Tibial nerve (tissue), 3 donors: ENCODE data around the gene SYNJ2.

ENCODE experiments used
- POLR2A ChIP-seq, 2 donors: fragments of 450-650 bp; IDR thresholded peaks; one replicate each; pipeline ENCODE4 v1.6.1; 2017; ENCODE audit warnings: antibody characterized with exemption in 2 of 2, mild to moderate bottlenecking in 2 of 2, moderate library complexity in 2 of 2
- TF ChIP-seq, protein P1 (sequence below), 5 experiments: fragments of 200-600 bp in 3 of 5; fragments of 450-650 bp in 2 of 5; sonication (generic) in 3 of 5; IDR thresholded peaks; one replicate each; pipeline ENCODE4 v1.5.1; 2016 to 2019; ENCODE audit warnings: antibody characterized with exemption in 5 of 5, mild to moderate bottlenecking in 3 of 5, moderate library complexity in 2 of 5

DNA sequence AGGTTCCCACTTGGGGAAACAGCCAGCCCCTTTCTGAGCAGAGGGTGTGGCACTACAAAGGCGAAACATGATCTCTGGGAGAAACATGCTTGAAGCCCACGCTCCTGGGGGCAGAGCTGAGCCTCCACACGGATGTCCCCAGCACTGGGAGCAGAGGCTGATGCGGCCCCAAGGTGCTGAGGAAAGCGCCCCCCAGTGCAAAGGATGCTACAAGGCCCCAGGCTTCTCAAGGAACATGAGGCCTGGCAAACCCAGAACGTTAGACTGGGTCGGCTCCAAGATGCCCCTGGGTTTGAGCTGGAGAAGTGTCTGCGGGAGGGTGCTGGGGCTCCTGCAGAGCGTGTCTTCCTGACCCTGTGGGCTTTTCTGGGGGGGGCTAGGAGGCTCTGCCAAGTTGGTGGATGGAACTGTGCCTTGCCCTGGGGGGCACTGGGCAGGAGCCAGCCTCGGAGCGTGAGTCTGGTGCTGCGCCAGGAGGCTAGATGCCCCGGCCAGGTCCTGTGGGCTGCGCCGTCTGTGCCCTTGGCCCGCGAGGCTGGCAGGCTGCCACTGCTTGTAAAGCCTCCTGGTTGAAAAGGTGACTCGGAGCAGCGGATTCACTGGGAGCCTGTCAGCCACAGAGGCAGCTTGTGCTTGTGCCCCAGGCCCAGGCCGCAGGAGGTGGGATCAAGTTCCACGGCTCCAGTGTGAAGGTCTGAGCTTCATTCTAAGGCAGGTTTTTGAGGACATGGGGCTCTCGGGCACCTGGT lies 8.1 kb downstream of the SYNJ2 start:
- no peak for TF ChIP-seq POLR2A (IDR thresholded peaks at IDR 0.05)
- TF ChIP-seq, protein P1, sequence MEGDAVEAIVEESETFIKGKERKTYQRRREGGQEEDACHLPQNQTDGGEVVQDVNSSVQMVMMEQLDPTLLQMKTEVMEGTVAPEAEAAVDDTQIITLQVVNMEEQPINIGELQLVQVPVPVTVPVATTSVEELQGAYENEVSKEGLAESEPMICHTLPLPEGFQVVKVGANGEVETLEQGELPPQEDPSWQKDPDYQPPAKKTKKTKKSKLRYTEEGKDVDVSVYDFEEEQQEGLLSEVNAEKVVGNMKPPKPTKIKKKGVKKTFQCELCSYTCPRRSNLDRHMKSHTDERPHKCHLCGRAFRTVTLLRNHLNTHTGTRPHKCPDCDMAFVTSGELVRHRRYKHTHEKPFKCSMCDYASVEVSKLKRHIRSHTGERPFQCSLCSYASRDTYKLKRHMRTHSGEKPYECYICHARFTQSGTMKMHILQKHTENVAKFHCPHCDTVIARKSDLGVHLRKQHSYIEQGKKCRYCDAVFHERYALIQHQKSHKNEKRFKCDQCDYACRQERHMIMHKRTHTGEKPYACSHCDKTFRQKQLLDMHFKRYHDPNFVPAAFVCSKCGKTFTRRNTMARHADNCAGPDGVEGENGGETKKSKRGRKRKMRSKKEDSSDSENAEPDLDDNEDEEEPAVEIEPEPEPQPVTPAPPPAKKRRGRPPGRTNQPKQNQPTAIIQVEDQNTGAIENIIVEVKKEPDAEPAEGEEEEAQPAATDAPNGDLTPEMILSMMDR (IDR thresholded peaks at IDR 0.05), result no peak
